IPS DF 19.7 (cell line): Measurements from ENCODE around the gene ELOVL5.

Experiments used
- DNase-seq: peaks from one replicate; pipeline ENCODE4 v3.0.0-alpha.2; 2013; ENCODE audit warnings: low read depth, low spot score

The ELOVL5 gene

DNA sequence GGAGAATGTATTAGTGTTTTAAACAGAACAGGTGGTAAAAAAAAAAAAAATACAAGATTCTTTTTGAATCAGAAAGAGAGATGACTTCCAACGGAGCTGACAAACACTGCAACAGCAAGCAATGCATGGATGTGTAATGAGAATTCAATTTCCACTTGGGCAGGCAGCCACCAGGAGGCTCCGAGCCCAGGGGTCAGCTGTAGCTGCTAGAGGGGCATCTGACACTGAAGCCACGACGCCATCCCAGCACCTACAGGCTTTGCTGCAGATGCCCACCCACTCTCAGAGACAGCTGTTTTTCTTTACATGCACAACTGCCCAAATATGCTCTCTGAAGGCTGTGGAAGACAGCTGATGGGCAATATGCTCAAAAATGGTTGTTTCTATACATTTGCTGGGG, 75.4 kb downstream of the ELOVL5 start:
- no peak for DNase-seq

DNA sequence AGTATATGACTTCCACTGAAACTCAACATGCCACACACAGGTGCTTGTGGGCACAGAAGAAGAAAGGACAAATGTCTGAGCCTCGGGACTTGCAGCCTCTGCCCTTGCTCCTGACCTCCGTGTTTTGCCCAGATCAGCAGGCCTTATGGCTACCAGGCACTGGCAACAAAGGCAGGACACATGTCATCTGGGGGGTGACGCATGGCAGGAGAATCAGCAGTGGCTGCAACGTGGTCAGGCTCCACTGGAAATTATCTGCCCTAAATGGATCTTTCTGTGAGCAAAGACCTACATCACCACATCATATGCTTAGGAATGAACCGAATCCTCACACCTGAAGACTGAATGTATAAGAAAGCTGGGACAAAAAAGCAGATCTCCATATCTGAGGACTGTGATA, 78.9 kb downstream of the ELOVL5 start:
- no peak for DNase-seq

DNA sequence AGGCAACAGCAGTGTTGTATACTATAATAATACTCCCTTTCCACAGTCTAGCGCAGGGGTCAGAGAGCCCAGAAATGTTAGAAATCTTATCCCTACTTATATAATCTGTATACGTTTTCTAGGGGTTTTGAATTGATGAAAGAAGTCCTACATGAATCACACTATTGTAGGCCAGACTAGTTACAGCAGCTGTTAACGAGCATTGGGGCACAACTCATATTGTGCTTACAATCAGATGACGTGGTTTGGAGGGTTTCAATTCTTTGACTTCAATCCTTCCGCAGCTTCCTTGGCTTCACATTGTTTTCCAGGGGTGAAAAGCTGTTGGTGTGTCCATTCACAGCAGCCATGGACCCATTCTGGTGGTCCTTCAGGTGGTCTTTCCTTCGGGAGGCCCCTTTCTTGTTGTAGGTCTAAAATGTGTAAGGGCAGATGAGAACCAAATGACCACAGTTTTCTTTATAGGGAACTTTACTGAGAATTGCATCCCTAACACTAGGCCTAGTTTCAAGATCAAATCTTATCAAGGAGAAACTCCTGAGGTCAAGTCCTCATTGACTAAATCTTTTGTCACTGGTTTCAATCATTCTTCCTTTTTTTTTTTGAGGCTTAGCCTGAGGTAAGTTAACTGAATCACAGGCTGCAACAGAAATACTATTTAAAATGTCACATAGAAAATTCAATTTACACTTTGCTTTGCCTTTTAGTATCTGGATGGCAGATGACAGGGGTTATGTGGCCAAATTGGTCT, 79.7 kb downstream of the ELOVL5 start:
- DNase-seq, result no peak

DNA sequence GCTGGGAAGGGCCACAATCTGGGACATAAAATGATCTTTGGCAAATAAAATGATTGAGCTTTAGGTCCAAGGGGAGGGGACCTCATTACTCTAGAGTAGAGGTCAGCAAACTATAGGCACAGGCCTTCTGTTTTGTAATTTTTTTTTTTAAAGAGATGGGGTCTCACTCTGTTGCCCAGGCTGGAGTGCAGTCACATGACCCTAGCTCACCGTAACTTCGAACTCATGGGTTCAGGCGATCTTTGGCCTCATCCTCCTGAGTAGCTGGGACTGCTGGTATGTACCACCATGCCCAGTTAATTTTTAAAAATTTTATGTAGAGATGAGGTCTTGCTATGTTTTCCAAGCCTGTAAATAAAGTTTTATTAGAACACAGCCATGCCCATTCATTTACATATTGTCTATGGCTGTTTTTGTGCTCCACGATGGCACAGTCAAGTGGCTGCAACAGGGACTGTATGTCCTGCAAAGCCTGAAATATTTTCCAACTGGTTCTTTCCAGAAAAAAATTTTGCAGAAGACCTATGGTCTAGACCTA, 82.1 kb downstream of the ELOVL5 start:
- no peak for DNase-seq

DNA sequence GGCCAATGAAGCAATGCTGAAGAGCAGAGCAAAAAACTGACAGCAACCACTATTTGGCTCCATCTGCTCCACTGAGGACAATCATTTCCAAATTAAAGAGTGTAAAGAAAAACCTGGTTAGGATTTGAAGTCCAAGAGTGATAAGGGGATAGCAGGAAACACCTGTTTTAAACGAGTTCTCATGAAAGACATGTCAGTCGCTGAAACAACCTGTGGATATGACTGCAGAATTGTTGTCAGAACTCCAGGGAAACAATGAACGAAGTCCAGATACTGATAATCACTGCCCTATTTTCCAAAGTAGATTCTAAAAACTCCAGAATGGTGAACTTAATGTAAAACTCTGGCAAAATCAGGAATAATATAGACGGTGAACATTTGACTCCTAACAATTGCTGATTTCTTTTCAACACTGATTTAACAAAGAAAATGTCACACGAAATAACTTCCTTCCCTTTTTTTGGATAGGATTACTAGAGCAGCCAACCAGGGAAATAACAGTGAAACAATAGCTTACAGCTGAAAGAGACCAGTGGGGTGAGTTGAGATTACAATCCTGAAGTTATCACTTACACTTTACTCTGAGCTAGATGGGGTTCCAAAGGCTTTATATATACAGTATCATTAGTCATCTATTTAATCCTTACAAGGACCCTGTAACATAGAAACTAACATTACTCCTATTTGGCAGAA, 83.7 kb downstream of the ELOVL5 start:
- DNase-seq, result no peak

DNA sequence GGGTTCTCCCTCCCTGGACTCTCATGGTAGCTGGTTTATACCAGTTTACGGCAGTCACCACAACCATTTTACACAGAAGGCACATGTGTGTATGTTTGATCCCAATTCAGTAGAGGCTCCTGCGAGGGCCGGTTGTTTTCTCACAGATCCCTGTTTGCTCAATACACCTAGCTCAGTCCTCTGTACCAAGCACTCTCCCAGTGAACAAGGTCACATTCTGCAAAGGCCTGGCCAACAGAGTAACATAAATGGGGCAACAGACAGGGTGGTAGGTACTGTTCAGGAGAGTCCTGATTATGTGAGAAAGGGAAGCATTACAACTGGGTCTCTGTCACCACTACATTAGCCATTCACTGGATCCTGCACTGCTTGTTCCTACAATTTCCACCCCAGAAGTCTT, 84.4 kb downstream of the ELOVL5 start:
- DNase-seq, result no peak

DNA sequence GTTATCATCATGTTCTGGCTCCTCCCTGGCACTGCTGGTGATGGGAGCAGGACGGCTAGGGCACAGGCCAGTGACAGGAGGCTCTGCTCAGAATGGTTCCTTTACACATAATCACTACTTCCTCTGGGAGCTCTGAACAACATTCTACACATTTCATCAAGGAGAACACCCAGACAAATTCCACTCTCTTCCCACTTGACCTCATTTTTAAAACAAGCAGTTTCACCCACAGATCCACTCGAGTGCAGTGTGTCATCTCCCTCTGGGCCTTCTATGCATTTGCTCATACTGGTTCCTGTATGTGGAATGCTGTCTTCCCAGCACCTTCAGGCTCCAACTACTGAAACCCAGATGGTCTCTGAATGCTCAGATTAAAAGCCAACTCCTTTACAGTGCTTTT, 84.8 kb downstream of the ELOVL5 start:
- no peak for DNase-seq

DNA sequence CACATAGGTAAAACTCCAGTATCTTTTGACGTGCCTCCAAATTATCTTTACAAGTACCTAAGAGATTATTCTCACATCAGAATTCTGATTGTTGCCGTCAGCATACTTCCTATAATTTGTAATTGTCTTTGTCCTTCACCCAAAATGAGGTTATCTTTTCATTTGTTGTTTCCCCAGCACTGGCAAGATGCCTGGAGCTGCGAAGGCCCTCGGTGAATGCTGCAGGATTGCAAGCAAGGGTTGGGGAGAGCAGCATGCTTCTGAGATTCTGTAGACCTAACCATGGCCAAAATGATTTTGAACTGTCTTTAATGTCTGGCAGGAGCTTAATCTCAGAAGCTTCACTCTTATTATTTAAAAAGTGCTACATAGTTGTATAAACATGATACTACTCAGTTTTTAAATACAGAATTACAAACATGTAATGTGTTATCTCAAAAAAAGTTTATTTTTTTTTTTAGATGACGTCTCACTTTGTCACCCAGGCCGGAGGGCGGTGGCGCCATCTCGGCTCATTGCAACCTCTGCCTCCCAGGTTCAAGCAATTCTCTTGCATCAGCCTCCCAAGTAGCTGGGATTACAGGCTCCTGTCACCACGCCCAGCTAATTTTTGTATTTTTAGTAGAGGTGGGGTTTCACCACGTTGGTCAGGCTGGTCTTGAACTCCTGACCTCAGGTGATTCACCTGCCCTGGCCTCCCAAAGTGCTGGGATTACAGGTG, 88.7 kb downstream of the ELOVL5 start:
- no peak for DNase-seq

DNA sequence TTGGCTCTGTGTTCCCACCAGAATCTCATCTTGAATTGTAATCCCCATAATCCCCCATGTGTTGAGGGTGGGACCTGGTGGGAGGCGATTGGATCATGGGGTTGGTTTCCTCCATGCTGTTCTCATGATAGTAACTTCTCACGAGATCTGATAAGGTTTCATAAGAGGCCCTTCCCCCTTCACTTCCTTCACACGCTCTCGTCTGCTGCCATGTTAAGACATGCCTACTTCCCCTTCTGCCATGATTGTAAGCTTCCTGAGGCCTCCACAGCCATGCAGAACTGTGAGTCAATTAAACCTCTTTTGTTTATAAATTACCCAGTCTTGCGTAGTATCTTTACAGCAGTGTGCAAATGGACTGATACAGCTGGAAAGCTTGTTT, 90.0 kb downstream of the ELOVL5 start:
- DNase-seq, result no peak

DNA sequence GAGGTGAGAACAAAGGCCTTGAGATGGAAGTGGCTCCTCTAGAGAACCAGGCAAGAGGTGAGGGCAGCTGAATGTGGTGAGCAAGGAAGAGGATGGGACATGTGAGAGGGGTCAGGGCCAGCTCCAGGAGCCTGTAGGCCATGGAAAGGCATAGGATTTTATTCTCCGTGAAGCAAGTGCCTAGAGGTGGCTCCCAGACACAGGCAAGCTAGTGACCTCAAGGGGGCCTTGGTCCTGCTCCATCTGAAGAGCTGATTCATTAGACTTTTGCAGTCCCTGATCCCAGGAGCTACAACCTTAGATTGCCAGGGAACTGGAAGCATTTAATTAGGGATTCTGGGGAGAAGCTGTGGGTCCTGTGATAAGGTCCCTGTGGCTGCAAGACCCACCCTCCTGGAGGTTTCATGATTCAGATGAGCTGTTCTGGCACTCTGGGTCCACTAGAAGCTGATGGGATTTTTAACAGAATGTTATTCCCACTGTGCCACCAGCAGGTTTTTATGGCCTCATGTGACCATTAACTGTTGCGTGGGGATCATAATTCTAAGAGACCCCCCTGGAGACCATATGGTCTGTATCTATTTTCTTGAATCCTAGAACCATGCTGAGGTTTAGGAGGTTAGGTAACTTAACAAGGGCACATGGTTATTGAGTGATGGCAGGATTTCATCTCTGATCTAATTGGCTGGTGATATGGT, 90.5 kb downstream of the ELOVL5 start:
- DNase-seq, result no peak

DNA sequence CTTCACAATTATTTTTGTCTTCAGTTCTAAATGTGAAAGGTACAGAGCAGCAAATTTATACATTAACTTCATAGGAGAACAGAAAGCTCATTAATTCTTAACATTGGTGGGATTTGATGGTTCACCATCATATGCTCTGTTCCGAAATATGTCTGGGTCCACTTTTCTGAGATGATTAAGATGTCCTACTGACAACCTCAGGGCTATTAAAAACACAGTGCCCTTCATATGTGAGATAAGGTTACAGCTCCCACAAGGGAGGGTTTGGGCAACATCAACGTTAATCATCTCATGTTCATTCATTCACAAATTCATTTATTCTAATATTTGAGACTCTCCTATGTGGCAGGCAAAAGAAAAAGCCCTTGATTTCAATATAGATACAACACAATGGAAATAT, 91.2 kb downstream of the ELOVL5 start:
- no peak for DNase-seq

DNA sequence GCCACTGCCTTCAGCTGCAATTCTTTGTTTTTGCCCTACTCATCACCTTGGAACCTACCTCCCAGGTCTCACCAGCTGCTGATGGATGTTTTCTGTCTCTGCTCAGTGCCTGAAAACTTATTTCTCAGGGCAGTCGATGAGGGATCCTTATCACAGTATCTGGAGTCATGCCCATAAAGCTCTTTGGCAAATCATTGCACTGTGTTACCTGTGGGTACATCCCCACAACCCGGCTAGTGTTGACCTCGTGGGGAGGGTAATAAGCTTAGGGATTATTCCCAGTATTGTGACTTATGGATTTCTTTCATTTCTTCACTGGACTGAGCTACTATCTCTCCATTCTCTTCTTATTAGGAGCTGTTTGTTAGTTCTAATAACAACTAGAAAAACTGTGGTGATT, 91.7 kb downstream of the ELOVL5 start:
- DNase-seq, result no peak

DNA sequence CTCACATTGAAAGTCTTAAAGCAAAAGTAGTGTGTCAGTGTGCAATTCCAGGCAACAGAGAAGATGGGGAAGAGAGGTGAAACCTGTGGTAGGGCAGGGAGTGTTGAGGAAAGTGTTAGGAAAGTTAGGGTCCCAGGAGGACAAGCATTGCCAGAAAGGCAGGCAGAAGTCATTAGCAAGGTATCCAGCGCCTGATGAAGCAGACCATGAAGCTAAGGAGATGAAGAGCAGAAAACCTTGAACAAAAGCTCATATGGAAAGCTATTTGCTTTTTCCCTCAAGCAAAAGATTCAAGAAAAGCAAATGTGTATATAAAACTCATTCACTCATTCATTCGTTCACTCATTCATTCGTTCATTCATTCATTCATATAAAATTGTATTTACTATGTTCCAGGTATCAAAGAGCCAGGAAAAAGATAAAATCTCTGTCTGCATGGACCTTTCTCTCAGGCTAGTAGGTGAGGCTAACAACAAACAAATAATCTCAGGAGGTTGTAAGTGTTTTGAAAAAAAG, 96.5 kb downstream of the ELOVL5 start:
- DNase-seq, result no peak

DNA sequence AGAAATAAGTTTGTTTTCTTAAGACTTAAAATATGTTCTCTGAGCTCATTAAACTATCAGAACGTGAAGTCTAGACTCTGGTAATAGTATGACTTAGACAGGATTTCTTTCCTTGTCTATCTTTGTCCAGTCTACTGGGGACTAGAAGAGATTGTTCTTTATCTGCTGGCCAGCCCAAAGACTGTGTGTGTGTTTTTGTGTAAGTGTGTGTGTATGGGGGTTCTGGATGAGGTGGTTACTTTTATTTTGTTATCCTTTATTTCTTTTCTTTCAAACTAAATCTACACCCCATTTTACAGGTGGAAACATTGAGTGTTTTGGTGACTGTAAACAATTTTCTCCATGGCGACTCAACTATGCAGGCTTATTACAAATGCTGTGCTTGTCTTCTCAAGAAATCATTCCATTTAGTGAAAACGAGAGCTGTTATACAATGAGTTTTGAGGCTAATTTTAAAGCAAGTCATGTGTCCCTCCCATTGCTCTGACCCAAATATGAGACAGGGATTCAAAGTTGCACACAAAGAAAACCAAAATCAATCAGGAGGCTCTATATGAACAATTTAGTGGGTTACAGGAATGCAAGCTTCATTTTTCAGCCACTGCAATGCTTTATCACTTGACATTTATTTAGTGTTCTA, 97.6 kb downstream of the ELOVL5 start:
- no peak for DNase-seq

DNA sequence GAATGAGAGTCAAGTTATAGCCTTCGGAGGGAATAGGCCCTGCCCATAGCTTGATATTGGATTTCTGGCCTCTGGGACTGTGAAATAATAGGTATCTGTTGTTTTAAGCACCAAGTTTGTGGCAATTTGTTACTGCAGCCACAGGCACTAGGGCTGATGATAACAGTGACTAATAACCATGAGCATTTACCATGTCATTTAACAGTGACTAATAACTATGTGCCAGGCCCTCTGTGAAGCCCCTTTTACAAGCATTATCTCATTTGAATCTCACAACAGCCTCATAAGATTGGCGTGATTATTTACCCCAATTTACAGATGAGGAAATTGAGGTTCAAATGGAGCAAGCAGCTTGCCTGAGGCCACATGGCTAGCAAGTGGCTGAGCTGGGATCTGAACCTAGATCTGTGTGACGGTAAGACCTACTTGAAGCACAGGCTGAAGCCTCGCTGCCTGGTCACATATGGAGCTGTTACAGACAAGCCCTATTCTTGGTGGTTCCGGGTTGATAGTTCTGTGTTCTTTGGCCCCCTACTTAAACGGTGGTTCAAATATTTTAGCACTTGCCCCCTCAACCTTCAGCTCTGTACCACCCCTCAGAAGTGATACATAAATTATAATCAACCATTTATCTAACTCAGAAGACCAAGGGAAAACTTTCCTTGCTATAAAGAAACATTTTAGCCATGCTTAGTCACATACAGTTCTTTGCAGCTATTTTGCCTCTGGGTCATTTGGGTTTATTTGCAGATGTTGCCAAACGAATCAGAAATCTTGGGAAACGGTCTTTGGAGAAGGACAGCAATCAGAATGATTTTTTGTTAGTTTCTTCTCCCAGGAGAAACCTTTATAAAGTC, 98.3 kb downstream of the ELOVL5 start:
- no peak for DNase-seq

DNA sequence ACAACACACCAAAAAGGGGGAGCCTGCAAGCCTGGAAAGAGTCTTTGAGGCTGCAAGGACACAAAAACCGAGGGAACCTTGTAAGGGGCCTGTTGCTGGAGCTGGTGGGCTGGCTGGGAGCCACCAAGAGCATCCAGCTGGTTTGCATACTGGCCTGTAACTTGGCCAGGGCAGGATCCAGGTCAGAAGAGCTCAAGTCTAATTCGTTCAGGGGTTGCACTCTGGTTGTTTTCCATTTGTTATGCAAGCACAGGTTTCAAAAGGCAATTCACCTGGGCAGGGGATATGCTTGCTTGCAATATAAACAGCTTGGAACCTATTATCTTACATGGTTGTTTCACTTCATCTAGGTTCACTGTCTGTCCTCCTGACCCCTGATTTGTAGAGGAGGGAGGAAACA, 101.8 kb downstream of the ELOVL5 start:
- no peak for DNase-seq

DNA sequence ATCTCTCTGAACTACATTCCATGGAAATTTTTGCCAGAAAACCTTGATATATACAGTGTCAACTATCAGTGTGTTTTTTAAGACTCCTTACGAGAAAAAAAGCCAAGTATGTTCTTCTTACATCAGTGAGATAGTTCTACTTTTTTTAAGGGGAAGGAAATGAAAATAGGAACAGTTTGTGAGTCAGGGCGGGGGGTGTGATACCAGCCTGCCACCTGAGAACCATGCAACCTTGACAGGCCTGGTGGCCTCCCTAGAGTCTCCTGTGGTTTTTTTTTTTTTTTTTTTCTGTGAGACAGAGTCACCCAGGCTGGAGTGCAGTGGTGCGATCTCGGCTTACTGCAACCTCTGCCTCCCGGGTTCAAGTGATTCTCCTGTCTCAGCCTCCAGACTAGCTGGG, 103.8 kb downstream of the ELOVL5 start:
- no peak for DNase-seq

DNA sequence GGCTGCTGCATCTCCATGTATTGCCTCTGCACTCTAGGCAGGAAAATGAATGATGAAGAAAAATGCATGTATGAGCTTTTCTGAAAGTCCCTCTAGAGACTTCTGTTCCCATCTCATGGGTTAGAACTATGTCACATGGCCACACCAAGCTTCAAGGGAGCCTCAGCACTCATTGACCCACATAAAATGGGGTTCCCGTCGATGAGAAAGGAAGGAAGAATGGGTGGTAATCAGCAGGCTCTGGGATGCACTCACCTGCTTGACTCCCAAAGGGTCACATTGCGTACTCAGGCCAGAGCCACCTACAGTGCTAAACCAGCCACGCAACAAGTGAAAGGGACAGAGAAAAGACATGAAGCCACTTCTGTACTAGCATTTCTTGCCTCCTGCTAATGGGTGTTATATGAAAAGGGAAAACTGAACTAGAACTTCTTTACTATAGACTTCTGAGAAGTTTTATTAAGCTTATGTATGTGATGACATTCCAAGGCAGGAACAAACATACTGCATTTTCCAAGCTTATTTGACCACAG, 104.3 kb downstream of the ELOVL5 start:
- no peak for DNase-seq

DNA sequence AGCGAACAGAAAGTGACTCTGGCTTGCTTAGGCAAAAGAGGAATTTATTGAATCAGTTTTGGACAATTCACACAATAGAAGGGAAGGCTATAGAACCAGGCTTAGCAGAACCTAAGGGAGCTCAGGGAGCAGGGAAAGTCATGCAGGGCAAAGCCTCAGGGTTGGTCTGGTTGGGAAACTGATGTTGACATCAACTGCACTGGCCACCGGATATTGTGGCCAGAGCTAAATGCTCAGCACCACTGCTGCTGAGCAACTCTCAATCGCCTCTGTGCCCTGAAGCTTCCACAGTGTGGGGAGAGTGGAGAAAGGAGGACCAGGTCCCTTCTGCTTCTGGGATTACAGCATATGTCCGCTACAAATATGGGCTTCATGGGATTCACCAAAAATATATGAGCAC, 106.8 kb downstream of the ELOVL5 start:
- DNase-seq, result no peak

DNA sequence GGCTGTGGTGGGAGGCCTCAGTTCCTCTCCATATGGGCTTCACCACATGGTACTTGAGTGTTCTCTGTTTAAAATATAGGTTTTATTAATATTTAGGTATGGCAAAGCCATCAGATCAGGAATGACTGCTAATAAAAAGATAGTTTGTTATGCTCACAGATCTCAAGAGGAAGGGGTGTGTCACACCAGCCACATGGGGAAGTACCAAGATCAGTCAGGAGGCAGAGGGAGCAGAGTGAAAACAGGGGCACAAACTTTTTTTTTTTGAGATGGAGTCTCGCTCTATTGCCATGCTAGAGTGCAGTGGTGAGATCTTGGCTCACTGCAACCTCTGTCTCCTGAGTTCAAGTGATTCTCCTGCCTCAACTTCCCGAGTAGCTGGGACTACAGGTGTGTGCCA, 108.0 kb downstream of the ELOVL5 start:
- DNase-seq, result no peak
